ENCODE measurements around the gene C5orf22. TPM values are rescaled to one million over a fixed set of nuclear protein-coding genes. Genes with fewer than 3 reads are reported as not detected.

The C5orf22 gene
- total and polyA plus RNA-seq, 10 of the 15 experiments (the other 5 are each of a cell fraction or from before 2014, with no cell fraction given) = 10.5 to 35.5 (median 24.0) TPM

- SMC1A ChIA-PET (ENCODE audit: uncharacterized antibody, unreplicated experiment) = no interaction called here
- Histone ChIP-seq H3K36me3 (ENCODE audit: control insufficient read depth in 2 of 2, insufficient read depth in 2 of 2, low read length in 1 of 2) (no peaks in the 10 kb centered on the region), H3K27ac (ENCODE audit: control insufficient read depth, insufficient read depth) (no peak overlapping the region), H2AFZ (ENCODE audit: control insufficient read depth, low read depth, low read length) (no peak overlapping the region), H3K9ac (ENCODE audit: control insufficient read depth, insufficient read depth, low read length) (no peak overlapping the region), H3K79me2 (ENCODE audit: control insufficient read depth, insufficient read depth, low read length) (no peaks in the 10 kb centered on the region), H3K9me3 (replicated peaks; ENCODE audit: control insufficient read depth, insufficient read depth, low read length) (no peaks in the 10 kb centered on the region; the same call in 2 of the 3 replicates), H3K27me3 (replicated peaks in 1 of 2; ENCODE audit: control insufficient read depth in 2 of 2, insufficient read depth in 2 of 2, low read length in 1 of 2) (no peaks in the 10 kb centered on the region), H3K4me2 (ENCODE audit: control insufficient read depth, insufficient read depth) (no peak overlapping the region), H4K20me1 (ENCODE audit: control insufficient read depth, insufficient read depth) (no peaks in the 10 kb centered on the region), H3K4me1 (ENCODE audit: control insufficient read depth, insufficient read depth, low read length) (no peaks in the 10 kb centered on the region), H3K4me3 (no peak overlapping the region)
- no peak for DNase-seq (ENCODE audit: low read depth, low spot score)
- FAIRE-seq = no peak
- no peak for ATAC-seq
- BruUV-seq (replicated peaks) = no TSS peak
- intact Hi-C loops (cut with micrococcal nuclease; ENCODE audit: unreplicated experiment) = no loop called here
- POLR2A ChIA-PET = no interaction called here
- in situ Hi-C loops (cut with MboI) = no loop called here
- RAD21 ChIA-PET (ENCODE audit: unreplicated experiment) = no interaction called here
- TF ChIP-seq HDAC2 (IDR thresholded peaks at IDR 0.05) = no peak
- no peak for TF ChIP-seq PBX3 (IDR thresholded peaks at IDR 0.05; ENCODE audit: insufficient replicate concordance, low read depth, low read length)
- no peak for TF ChIP-seq RBBP5 (conservative IDR thresholded peaks at IDR 0.05)
- TF ChIP-seq SKIL (IDR thresholded peaks at IDR 0.05; ENCODE audit: low read depth, poor library complexity, severe bottlenecking) = no peak
- TF ChIP-seq NKRF (conservative IDR thresholded peaks at IDR 0.05) = no peak
- TF ChIP-seq ASH2L (IDR thresholded peaks at IDR 0.05; ENCODE audit: borderline replicate concordance, low read depth) = no peak
- no peak for TF ChIP-seq SRF (IDR thresholded peaks at IDR 0.05; ENCODE audit: low read depth in 2 of 2, low read length in 2 of 2)
- TF ChIP-seq CHD4 (IDR thresholded peaks at IDR 0.05) = no peak
- CTCF ChIA-PET = no interaction called here
Observed at GRCh38 chr5:31569068-31569467, 37.0 kb downstream of the C5orf22 start.
